GM15510 (cell line): ENCODE data around the gene EXD3.

Experiments used
- POLR2A ChIP-seq: IDR thresholded peaks from 3 replicates; pipeline ENCODE4 v1.6.1; 2011; ENCODE audit warnings: borderline replicate concordance; ENCODE audit not compliant: insufficient read length; ENCODE audit errors: extremely low read depth

The EXD3 gene

GRCh38 chr9:137268538-137269201, 154.3 kb downstream of the EXD3 start:
- TF ChIP-seq POLR2A, result no peak

GRCh38 chr9:137267933-137268355, 155.0 kb downstream of the EXD3 start:
- TF ChIP-seq POLR2A, result no peak

DNA sequence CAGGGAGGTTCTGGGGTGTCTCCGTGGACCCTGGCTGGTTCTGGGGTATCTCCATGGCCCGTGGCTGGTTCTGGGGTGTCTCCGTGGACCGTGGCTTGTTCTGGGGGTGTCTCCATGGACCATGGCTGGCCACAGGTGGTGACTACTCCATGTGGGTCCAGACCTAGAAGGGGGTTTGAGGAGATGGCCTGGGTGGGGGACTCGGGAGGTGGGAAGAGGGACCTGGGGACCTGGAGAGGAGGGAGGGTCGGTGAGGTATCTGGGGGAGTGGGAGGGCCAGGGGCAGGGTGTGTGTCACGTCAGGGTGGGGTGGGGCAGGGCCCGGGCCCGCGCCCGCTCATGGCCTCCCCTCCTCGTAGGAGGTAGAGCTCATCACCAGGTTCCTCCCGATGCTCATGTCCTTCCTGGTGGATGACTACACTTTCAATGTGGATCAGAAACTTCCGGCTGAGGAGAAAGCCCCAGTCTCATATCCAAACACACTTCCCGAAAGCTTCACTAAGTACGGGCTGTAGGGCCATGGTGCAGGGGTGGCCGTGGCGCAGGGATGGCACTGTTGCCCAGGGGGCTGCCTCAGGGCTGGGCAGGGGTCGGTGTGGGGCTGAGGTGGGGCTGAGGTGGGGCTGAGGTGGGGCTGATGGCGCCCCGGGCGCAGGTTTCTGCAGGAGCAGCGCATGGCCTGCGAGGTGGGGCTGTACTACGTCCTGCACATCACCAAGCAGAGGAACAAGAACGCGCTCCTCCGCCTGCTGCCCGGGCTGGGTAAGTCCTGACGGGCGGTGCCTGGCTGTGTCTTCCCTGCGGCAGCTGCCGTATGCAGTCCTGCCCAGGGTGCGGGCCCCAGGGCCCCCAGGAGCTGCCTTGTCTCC, 156.1 kb downstream of the EXD3 start:
- no peak for TF ChIP-seq POLR2A

DNA sequence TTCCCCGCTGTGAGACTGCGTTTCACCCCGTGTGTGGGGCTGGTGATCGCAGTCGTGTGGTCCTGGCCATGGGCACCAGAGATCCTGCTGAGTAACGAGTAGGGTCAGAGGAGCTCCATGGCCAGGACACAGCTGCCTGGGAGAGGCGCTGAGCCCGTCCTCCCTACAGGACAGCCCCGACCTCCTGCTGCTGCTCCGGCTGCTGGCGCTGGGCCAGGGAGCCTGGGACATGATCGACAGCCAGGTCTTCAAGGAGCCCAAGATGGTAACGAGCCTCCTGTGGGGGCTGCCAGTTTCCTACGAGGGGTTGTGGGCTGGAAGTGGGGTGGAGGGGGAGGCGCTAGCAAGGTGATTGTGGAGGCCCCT, 156.8 kb downstream of the EXD3 start:
- no peak for TF ChIP-seq POLR2A

DNA sequence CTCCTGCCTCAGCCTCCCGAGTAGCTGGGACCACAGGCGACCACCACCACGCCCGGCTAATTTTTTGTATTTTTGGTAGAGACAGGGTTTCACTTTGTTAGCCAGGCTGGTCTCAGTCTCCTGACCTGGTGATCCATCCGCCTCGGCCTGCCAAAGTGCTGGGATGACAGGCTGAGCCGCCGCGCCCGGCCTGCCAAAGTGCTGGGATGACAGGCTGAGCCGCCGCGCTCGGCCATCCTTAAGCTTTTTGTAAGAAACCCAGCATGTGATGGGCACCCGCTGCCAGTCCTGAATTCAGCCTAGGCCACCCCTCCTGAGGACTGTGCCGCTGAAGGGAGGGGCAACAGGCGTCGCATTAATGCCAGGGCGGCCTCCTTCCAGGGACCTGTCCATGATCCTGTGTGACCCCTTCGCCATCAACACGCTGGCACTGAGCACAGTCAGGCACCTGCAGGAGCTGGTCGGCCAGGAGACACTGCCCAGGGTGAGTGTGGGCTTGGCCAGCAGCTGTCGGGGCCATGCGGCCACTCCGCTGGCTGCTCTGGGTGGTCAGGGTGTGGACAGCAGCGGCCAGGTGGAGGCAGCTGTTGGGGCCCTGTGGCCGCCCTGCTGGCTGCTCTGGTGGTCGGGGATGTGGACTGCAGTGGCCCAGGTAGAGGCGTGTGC, 157.3 kb downstream of the EXD3 start:
- TF ChIP-seq POLR2A, result no peak

DNA sequence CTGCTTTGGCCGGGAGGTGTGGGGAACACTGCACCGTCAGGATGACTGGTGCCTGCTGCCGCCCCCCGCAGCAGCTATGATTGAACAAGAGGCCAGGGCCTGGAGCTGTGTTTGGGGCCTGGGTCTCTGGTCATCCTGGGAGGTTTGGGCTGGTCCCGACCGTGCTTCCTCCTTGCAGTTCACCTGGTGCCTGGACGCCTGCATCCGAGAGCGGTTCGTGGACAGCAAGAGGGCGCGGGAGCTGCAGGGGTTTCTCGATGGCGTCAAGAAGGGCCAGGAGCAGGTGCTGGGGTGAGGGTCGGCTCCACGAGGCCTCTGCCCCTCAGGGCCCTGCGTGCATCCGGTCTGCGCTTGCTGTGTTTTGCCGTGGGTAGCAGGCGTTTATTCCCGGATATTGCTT, 158.9 kb downstream of the EXD3 start:
- TF ChIP-seq POLR2A, result no peak

GRCh38 chr9:137263506-137263905, 159.5 kb downstream of the EXD3 start:
- no peak for TF ChIP-seq POLR2A

- no peak for TF ChIP-seq POLR2A
These were observed 160.1 kb downstream of the EXD3 start for GRCh38 chr9:137262909-137263285.
